Kidney (tissue), 14 donors: ENCODE measurements around the gene CD2BP2. TPM values are rescaled to one million over a fixed set of nuclear protein-coding genes. Genes with fewer than 3 reads are reported as not detected.

Experiments used
- DNase-seq, 5 donors: peaks; one replicate each; pipeline ENCODE4 v3.0.0-alpha.2; 2013 to 2020
- FAIRE-seq: peaks from 2 replicates; lab custom pipeline; 2012; peaks lifted over from hg19 to GRCh38; lab: Jason Lieb, UNC
- H3K27ac ChIP-seq, 2 donors: one replicate each; pipeline ENCODE4 v1.7.0; 2013; ENCODE audit warnings: low read depth in 2 of 2, low read length in 2 of 2, inconsistent platforms in 1 of 2
- H3K27me3 ChIP-seq: one replicate; pipeline ENCODE4 v1.7.1; 2013; ENCODE audit warnings: low read length, inconsistent platforms; ENCODE audit not compliant: control insufficient read depth, insufficient read depth
- H3K36me3 ChIP-seq, 3 donors: one replicate each; pipeline versions ENCODE4 v1.7.0 to v1.7.1; 2013; ENCODE audit warnings: low read length in 3 of 3, control low read depth in 1 of 3, inconsistent platforms in 1 of 3; ENCODE audit not compliant: insufficient read depth in 3 of 3, control insufficient read depth in 2 of 3
- H3K4me1 ChIP-seq, 3 donors: one replicate each; pipeline versions ENCODE4 v1.7.0 to v1.7.1; 2013; ENCODE audit warnings: low read length in 3 of 3, inconsistent platforms in 1 of 3, low read depth in 1 of 3; ENCODE audit not compliant: control insufficient read depth in 2 of 3, insufficient read depth in 2 of 3
- H3K4me3 ChIP-seq, 3 donors: one replicate each; pipeline versions ENCODE4 v1.7.0 to v1.8.1; 2013; ENCODE audit warnings: low read length in 3 of 3, control low read depth in 1 of 3, inconsistent platforms in 1 of 3
- H3K9ac ChIP-seq, 3 donors: one replicate each; pipeline versions ENCODE4 v1.7.0 to v1.7.1; 2013; ENCODE audit warnings: low read length in 3 of 3, control low read depth in 1 of 3, inconsistent platforms in 1 of 3
- H3K9me3 ChIP-seq, 3 donors: one replicate each; pipeline versions ENCODE4 v1.7.0 to v1.7.1; 2013; ENCODE audit warnings: low read length in 3 of 3, control low read depth in 1 of 3, inconsistent platforms in 1 of 3; ENCODE audit not compliant: control insufficient read depth in 2 of 3, insufficient read depth in 1 of 3
- CTCF ChIP-seq: IDR thresholded peaks from 3 replicates; pipeline ENCODE4 v1.5.1; 2012; ENCODE audit warnings: mild to moderate bottlenecking, moderate library complexity, borderline replicate concordance; ENCODE audit not compliant: insufficient read depth; ENCODE audit errors: extremely low read depth
- intact Hi-C: fragments of 100-400 bp; cut with DNase I; formaldehyde crosslinking; loops from one replicate; pipeline ENCODE4 v1.11.1; 2022
- polyA plus RNA-seq: library from polyadenylated mRNA; stranded (reverse); fragments of 350-450 nt; fragmentation: Illumina TruSeq; extraction: RNeasy Lipid Tissue Mini Kit (QIAGEN cat#74804); gene quantifications from one replicate; pipeline ENCODE4 v1.2.3, GENCODE V29; 2014; ENCODE audit warnings: low read depth, low replicate concordance; ENCODE audit not compliant: insufficient read depth
- total RNA-seq: library from RNA; stranded (reverse); fragmentation: NEBNext Ultra II Directional; extraction: Animal tissue kit (Norgen Biotek cat#: 25700); gene quantifications from one replicate; pipeline ENCODE4 v1.2.1, GENCODE V29; 2021
- donor health status: control.
- donor health status: control.
- donor health status: control.
- donor health status: control.
- donor health status: control.
- donor health status: DM: yes; HTN: yes; CAD: no.
- donor health status: Normal renal cell carcinoma (clear cell type).

CD2BP2 gene
- total and polyA plus RNA-seq, 2 donors from 2014 or later, result 61.8 to 68.1 TPM

GRCh38 chr16:30381291-30382041, 26.4 kb upstream of the CD2BP2 start:
- H3K9ac ChIP-seq, result no peak overlapping the region
- no peak overlapping the region for H3K4me3 ChIP-seq
- no peak for FAIRE-seq
- no peaks in the 10 kb centered on the region for H3K9me3 ChIP-seq
- no peaks in the 10 kb centered on the region for H3K27me3 ChIP-seq
- no peak overlapping the region for H3K27ac ChIP-seq
- TF ChIP-seq CTCF, result no peak
- DNase-seq, result peak in 1 of 5 donors; percentile 67
- intact Hi-C loops, result no loop called here
- H3K36me3 ChIP-seq, result no peaks in the 10 kb centered on the region
- H3K4me1 ChIP-seq, result peaks cover 0 to 10% (median 4%) of the 10 kb centered on the region in 3 donors

- DNase-seq (peak in 1 of 5 donors; percentile 47), FAIRE-seq (no peak)
- H3K9me3 ChIP-seq, result no peaks in the 10 kb centered on the region
- H3K36me3 ChIP-seq, result no peaks in the 10 kb centered on the region
- intact Hi-C loops, result no loop called here
- H3K4me3 ChIP-seq, result no peak overlapping the region
- no peak overlapping the region for H3K27ac ChIP-seq
- no peaks in the 10 kb centered on the region for H3K27me3 ChIP-seq
- peaks cover 0 to 10% (median 4%) of the 10 kb centered on the region in 3 donors for H3K4me1 ChIP-seq
- no peak for TF ChIP-seq CTCF
- no peak overlapping the region for H3K9ac ChIP-seq
Measured at GRCh38 chr16:30380803-30381208, 25.7 kb upstream of the CD2BP2 start.

GRCh38 chr16:30380072-30380802, 25.1 kb upstream of the CD2BP2 start:
- Histone ChIP-seq H3K4me3 (no peak overlapping the region), H3K27me3 (no peaks in the 10 kb centered on the region), H3K4me1 (peaks cover 0 to 10% (median 4%) of the 10 kb centered on the region in 3 donors), H3K27ac (no peak overlapping the region), H3K36me3 (no peaks in the 10 kb centered on the region), H3K9ac (no peak overlapping the region), H3K9me3 (no peaks in the 10 kb centered on the region)
- intact Hi-C loops, result no loop called here
- no peak for FAIRE-seq
- DNase-seq, result no peak
- no peak for TF ChIP-seq CTCF
